Upper lobe of right lung (tissue), 1 donor: ENCODE results near the gene ZCCHC18. TPM values are rescaled to one million over a fixed set of nuclear protein-coding genes. Genes with fewer than 3 reads are reported as not detected.
"Not testable (repeated sequence)": the region's sequence is repeated elsewhere in the genome, so short reads cannot be mapped to it uniquely, and the experiment has no call there.

Experiments used
- ATAC-seq: fragments of 200-7000 bp; cut with Tn5 transposase; one replicate; pipeline ENCODE4 v1.9.1; 2020; ENCODE audit warnings: mild to moderate bottlenecking, moderate library complexity
- DNase-seq: peaks from one replicate; pipeline ENCODE4 v3.0.0-alpha.2; 2020
- H3K27ac ChIP-seq: fragments of 200-600 bp; one replicate; pipeline ENCODE4 v1.8.0; 2022
- H3K27me3 ChIP-seq: fragments of 200-600 bp; one replicate; pipeline ENCODE4 v1.8.0; 2022; ENCODE audit warnings: mild to moderate bottlenecking
- H3K36me3 ChIP-seq: fragments of 200-600 bp; one replicate; pipeline ENCODE4 v1.8.0; 2022
- H3K4me1 ChIP-seq: fragments of 200-600 bp; one replicate; pipeline ENCODE4 v1.8.0; 2022
- H3K4me3 ChIP-seq: fragments of 200-600 bp; one replicate; pipeline ENCODE4 v1.8.0; 2022; ENCODE audit warnings: mild to moderate bottlenecking
- H3K9me3 ChIP-seq: fragments of 200-600 bp; one replicate; pipeline ENCODE4 v1.8.0; 2022
- CTCF ChIP-seq: fragments of 200-600 bp; IDR thresholded peaks from one replicate; pipeline ENCODE4 v1.8.0; 2022; ENCODE audit warnings: antibody characterized with exemption
- intact Hi-C: fragments of 100-400 bp; cut with DNase I; formaldehyde crosslinking; loops from one replicate; pipeline ENCODE4 v1.11.0; 2022
- total RNA-seq: library from RNA; stranded (reverse); fragmentation: NEBNext Ultra II Directional; extraction: Animal tissue kit (Norgen Biotek cat#: 25700); gene quantifications from one replicate; pipeline ENCODE4 v1.2.1, GENCODE V29; 2021
- donor health status: DM: no; HTN: yes; CAD: no; lungs with severe emphysema.

Gene ZCCHC18
- total RNA-seq, 1 donor from 2014 or later: 1.6 TPM

- no peak for TF ChIP-seq CTCF
- DNase-seq (no peak), ATAC-seq (no peak)
- H3K27ac ChIP-seq: no peak overlapping the region
- H3K27me3 ChIP-seq: no peaks in the 10 kb centered on the region
- no peak overlapping the region for H3K4me3 ChIP-seq
- no peaks in the 10 kb centered on the region for H3K36me3 ChIP-seq
- H3K4me1 ChIP-seq: no peaks in the 10 kb centered on the region
- intact Hi-C loops: no loop called here
- no peaks in the 10 kb centered on the region for H3K9me3 ChIP-seq
These were observed 3.4 kb upstream of the ZCCHC18 start for GRCh38 chrX:104108955-104109354.

- H3K36me3 ChIP-seq, H3K4me1 ChIP-seq, H3K9me3 ChIP-seq, intact Hi-C loops, H3K4me3 ChIP-seq, H3K27me3 ChIP-seq, ATAC-seq, DNase-seq, H3K27ac ChIP-seq: not testable (repeated sequence)
These were observed 1.7 kb upstream of the ZCCHC18 start for GRCh38 chrX:104110491-104111240.

- peak overlapping the region; percentile 58 for H3K4me3 ChIP-seq
- H3K9me3 ChIP-seq: no peaks in the 10 kb centered on the region
- intact Hi-C loops: no loop called here
- peak; percentile 79 for ATAC-seq
- H3K27me3 ChIP-seq: no peaks in the 10 kb centered on the region
- no peak overlapping the region for H3K27ac ChIP-seq
- TF ChIP-seq CTCF: peak; percentile 43
- no peaks in the 10 kb centered on the region for H3K36me3 ChIP-seq
- no peaks in the 10 kb centered on the region for H3K4me1 ChIP-seq
- DNase-seq: peak; percentile 64
These were observed 1.1 kb downstream of the ZCCHC18 start for GRCh38 chrX:104113222-104113965.

- intact Hi-C loops: no loop called here
- Histone ChIP-seq H3K4me1 (no peaks in the 10 kb centered on the region), H3K36me3 (no peaks in the 10 kb centered on the region), H3K9me3 (no peaks in the 10 kb centered on the region), H3K27me3 (no peaks in the 10 kb centered on the region), H3K4me3 (no peak overlapping the region), H3K27ac (no peak overlapping the region)
- ATAC-seq: no peak
- no peak for TF ChIP-seq CTCF
- DNase-seq: no peak
These were observed 5.4 kb downstream of the ZCCHC18 start for GRCh38 chrX:104117759-104118158.

- no peak overlapping the region for H3K4me3 ChIP-seq
- no peak for ATAC-seq
- no peak for DNase-seq
- no peak for TF ChIP-seq CTCF
- H3K27ac ChIP-seq: no peak overlapping the region
- H3K4me1 ChIP-seq: no peaks in the 10 kb centered on the region
- H3K36me3 ChIP-seq: no peaks in the 10 kb centered on the region
- no peaks in the 10 kb centered on the region for H3K27me3 ChIP-seq
- intact Hi-C loops: no loop called here
- no peaks in the 10 kb centered on the region for H3K9me3 ChIP-seq
These were observed 6.4 kb downstream of the ZCCHC18 start for GRCh38 chrX:104118765-104119164.

GRCh38 chrX:104122829-104123228, 10.5 kb downstream of the ZCCHC18 start:
- Histone ChIP-seq H3K27ac (no peak overlapping the region), H3K27me3 (no peaks in the 10 kb centered on the region), H3K4me3 (no peak overlapping the region), H3K36me3 (no peaks in the 10 kb centered on the region), H3K9me3 (no peaks in the 10 kb centered on the region), H3K4me1 (no peaks in the 10 kb centered on the region)
- ATAC-seq (no peak), DNase-seq (no peak)
- intact Hi-C loops: no loop called here
- TF ChIP-seq CTCF: no peak
